CD4-positive, alpha-beta T cell treated with Interleukin-4 for 4 hours (primary cell): ENCODE measurements around the gene SNAP29.
"Not testable (repeated sequence)": the region's sequence is repeated elsewhere in the genome, so short reads cannot be mapped to it uniquely, and the experiment has no call there.

ENCODE experiments used
- DNase-seq: peaks from one replicate; pipeline ENCODE4 v3.0.0-alpha.2; 2020

The SNAP29 gene

GRCh38 chr22:20935049-20935448 lies 76.2 kb downstream of the SNAP29 start:
- DNase-seq = not testable (repeated sequence)

GRCh38 chr22:20935780-20936539 lies 77.2 kb downstream of the SNAP29 start:
- DNase-seq = not testable (repeated sequence)

- DNase-seq = no peak
Measured at GRCh38 chr22:20937031-20937793, 78.4 kb downstream of the SNAP29 start.

GRCh38 chr22:20937794-20938671 lies 79.2 kb downstream of the SNAP29 start:
- DNase-seq = no peak

- not testable (repeated sequence) for DNase-seq
Measured at GRCh38 chr22:20939457-20940185, 80.8 kb downstream of the SNAP29 start.

GRCh38 chr22:20940186-20940651 lies 81.4 kb downstream of the SNAP29 start:
- DNase-seq = no peak
